Measurements from ENCODE around the gene MT1B.

GRCh38 chr16:56626685-56627084 is 25.0 kb upstream of the MT1B start:
- TF ChIP-seq POLR2A (IDR thresholded peaks at IDR 0.05) (no peak), CTCF (IDR thresholded peaks at IDR 0.05) (no peak), POLR2AphosphoS5 (IDR thresholded peaks at IDR 0.05) (no peak), EP300 (IDR thresholded peaks at IDR 0.05) (no peak)

Data from sigmoid colon (tissue), 4 donors.